ENCODE measurements around the gene EMP1.

Gene EMP1

DNA sequence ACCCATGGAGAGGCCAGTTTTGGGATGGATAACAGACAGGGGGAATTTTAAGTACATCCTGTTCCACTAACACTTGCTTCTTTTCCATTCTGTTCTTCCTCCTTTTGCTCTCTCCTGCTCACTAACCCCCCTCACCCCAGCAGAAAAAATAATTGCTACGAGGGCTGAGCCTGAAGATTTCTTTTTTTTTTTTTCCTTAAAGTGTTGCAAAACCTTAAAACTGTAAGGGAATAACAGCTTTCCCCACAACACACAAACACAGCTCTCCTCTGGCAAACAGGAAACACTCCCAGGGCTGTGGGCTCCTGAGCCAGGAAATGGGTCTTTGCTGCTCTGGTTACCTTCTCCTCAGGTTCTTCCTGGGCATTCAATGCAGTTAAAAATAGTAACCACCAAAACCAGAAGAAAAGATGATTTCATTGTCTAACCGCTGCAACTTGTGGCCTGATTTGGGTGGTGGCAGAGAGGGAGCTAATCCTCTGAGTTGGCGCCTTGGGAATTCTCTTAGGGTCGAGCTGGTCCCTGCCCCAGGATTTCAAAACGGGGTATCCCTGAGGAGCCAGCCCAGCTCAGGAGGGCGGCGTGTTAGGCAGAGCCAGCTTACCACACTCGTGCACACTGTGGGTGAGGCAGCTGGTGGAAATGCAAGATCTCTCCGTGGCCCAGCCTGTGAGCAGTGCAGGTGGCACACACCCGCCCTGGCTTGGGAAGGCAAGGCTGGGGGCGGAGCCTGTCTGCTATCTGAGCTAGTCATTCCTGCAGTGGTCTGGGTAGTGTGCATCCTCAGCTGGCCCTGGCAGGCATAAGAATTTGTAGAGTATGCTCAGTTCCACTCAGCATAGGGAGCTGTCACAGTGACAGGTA lies 17.1 kb upstream of the EMP1 start:
- H3K4me1 Mint-ChIP-seq (ENCODE audit: low read depth): peaks cover 21% of the 10 kb centered on the region
- intact Hi-C loops (cut with micrococcal nuclease): no loop called here
- no peaks in the 10 kb centered on the region for H3K36me3 Mint-ChIP-seq (ENCODE audit: low read depth)
- peaks cover 35% of the 10 kb centered on the region for H3K27me3 Mint-ChIP-seq
- no peak overlapping the region for H3K4me3 Mint-ChIP-seq
- no peak overlapping the region for H3K27ac Mint-ChIP-seq
- no peaks in the 10 kb centered on the region for H3K9me3 Mint-ChIP-seq

DNA sequence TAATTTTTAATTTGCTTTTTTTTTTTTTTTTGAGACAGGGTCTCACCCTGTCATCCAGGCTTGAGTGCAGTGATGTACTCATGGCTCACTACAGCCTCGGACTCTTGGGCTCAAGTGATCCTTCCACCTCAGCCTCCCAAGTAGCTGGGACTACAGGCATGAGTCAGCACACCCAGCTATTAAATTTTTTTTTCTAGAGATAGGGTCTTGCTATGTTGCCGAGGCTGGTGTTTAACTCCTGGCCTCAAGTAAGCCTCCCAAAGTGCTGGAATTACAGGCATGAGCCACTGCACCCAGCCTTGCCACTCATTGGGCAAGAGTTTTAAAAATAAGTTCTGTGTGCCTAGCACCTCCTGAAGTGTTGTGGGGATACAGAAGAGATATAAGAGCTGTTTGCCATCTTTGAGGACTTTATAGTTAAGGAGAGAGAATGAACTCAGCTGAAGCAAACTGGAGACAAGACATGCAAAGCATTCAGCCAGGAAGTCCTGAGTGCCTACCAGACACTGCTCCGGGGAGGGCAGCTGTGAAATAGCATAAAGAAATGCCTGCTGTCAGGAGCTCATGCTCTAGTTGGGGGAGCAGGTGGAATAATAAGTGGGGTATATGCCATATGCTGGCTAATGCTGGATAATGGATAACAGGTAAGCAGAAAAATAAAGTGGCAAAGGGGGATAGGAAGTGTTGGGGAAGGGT lies 15.0 kb upstream of the EMP1 start:
- Mint-ChIP-seq H3K36me3 (ENCODE audit: low read depth) (no peaks in the 10 kb centered on the region), H3K9me3 (no peaks in the 10 kb centered on the region), H3K4me3 (no peak overlapping the region), H3K27me3 (peaks cover 34% of the 10 kb centered on the region), H3K27ac (no peak overlapping the region), H3K4me1 (ENCODE audit: low read depth) (peaks cover 21% of the 10 kb centered on the region)
- intact Hi-C loops (cut with micrococcal nuclease): no loop called here

DNA sequence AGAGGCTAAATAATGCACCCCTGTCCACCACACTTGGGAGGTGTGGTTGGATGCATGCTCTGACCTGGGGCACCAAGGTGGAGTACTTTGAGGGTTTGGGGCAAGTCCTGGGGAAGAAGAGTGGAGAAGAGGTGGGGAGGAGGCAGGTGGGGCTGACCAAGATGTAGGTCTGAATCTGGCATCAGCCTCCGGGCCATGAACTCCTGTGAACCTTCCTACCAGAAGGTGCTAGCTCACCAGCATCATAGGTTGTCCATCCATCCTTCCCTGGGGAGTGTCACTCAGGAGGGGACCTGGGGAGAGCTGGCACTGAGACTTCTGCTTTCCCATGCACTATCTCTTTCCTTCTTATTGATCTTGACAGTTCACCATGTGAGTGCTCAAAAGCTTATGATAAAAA lies 13.6 kb upstream of the EMP1 start:
- Mint-ChIP-seq H3K4me1 (ENCODE audit: low read depth) (peaks cover 21% of the 10 kb centered on the region), H3K27ac (no peak overlapping the region)

DNA sequence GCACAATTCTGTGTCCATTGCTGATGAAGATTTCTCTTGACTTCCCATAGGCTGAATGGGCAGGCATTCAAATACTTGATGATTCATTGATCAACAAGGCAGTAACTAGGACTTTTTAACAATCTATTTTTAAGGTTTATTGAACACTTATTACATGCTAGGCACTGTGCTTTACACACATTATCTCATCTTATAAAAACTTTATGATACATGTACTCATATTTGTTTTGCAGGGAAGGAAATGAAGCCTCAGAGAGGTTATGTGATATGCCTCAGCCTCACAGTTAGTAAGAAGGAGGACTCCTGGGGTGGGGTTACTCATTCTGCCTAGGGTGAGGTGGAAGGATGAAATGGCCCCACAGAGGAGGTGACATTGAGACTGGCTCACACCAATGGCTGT lies 12.9 kb upstream of the EMP1 start:
- Mint-ChIP-seq H3K4me3 (no peak overlapping the region), H3K36me3 (ENCODE audit: low read depth) (no peaks in the 10 kb centered on the region), H3K9me3 (no peaks in the 10 kb centered on the region), H3K27me3 (peaks cover 22% of the 10 kb centered on the region), H3K4me1 (ENCODE audit: low read depth) (peaks cover 21% of the 10 kb centered on the region), H3K27ac (no peak overlapping the region)
- intact Hi-C loops (cut with micrococcal nuclease): no loop called here

More for the DNA sequence above, 13.6 kb upstream of the EMP1 start:
- Mint-ChIP-seq H3K36me3 (ENCODE audit: low read depth) (no peaks in the 10 kb centered on the region), H3K27me3 (peaks cover 26% of the 10 kb centered on the region), H3K4me3 (no peak overlapping the region), H3K9me3 (no peaks in the 10 kb centered on the region)
- intact Hi-C loops (cut with micrococcal nuclease): no loop called here

DNA sequence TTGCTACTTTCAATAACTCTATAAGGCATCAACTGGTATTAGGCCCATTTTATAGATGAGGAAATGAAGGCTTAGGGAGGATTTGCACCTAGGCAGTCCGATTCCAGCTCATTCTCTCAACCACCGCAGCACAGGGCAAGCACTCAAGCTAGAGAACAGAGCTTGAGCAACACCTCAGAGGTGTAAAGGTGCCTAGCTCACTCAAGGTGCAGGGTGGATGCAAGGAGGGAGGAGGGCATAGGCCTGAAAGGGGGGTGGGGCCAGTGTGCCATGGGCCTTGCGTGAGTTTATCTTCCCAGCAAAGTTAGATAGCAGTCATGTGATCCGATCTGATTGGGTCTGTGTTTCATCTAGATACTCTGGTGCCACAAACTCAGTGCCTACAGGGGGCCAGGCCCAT lies 10.2 kb upstream of the EMP1 start:
- no peaks in the 10 kb centered on the region for H3K9me3 Mint-ChIP-seq
- H3K27ac Mint-ChIP-seq: no peak overlapping the region
- peaks cover 6% of the 10 kb centered on the region for H3K4me1 Mint-ChIP-seq (ENCODE audit: low read depth)
- intact Hi-C loops (cut with micrococcal nuclease): no loop called here
- no peak overlapping the region for H3K4me3 Mint-ChIP-seq
- H3K27me3 Mint-ChIP-seq: peaks cover 9% of the 10 kb centered on the region
- no peaks in the 10 kb centered on the region for H3K36me3 Mint-ChIP-seq (ENCODE audit: low read depth)

DNA sequence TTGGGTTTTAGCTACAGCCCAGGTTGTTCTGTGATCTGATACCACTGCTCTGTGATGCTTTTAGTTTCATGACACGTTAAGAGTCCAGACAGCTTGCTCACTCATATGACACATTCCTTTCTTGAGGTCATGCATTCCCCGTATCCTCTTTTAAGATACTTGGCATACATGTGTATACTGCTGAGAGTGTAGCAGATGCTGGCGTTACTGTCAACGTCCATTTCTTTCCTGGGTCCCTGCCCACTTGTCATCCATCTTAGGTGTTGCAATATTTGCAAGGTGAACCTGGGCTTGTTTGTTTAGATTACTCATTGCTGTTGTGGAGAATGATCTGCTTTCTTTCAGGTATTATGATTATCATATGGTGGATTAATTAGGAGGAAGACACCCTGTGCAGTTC lies 9.1 kb upstream of the EMP1 start:
- Mint-ChIP-seq H3K4me1 (ENCODE audit: low read depth) (peaks cover 5% of the 10 kb centered on the region), H3K27ac (peak overlapping the region; percentile 11), H3K9me3 (no peaks in the 10 kb centered on the region), H3K27me3 (peaks cover 4% of the 10 kb centered on the region), H3K4me3 (no peak overlapping the region), H3K36me3 (ENCODE audit: low read depth) (no peaks in the 10 kb centered on the region)
- intact Hi-C loops (cut with micrococcal nuclease): no loop called here

DNA sequence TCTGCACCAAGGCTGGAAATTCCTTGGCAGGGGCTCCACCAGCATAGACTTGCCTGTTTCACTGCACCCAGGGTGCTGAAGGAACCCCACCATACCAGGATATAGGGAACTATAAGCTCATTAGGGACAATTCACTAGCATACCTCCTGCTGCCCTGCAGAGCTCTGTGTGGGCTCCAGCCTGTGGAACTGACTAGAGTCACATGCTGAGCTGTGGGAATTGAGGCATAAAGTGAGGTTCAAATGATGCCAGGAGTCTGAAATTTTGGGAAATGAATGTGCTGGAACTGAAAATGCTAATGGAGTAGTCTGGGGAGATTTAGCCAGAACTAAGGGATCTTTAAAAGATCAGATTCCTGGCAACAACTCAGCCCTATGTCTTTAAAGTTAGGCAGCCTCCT lies 7.3 kb upstream of the EMP1 start:
- H3K9me3 Mint-ChIP-seq: no peaks in the 10 kb centered on the region
- intact Hi-C loops (cut with micrococcal nuclease): no loop called here

DNA sequence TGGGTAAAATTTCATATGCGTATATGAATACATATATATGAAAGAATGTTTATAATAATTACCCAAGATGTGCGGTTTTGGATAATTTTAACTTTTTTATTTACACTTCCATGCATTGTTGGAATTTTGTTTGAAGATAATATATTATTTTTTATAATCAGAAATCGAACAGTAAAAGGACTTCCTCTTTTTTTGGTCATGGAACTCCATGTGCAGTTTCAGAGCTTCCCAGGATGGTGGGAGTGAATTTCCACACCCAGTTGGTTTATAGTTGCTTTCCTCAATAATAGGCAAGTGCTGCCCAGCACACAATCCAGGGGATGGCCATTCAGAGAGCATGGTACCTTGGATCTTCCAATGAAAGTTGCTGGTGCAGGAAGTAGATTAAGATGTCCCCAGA lies 6.3 kb upstream of the EMP1 start:
- Mint-ChIP-seq H3K4me3 (no peak overlapping the region), H3K36me3 (ENCODE audit: low read depth) (no peaks in the 10 kb centered on the region), H3K27me3 (peaks cover 2% of the 10 kb centered on the region), H3K9me3 (no peaks in the 10 kb centered on the region), H3K27ac (no peak overlapping the region), H3K4me1 (ENCODE audit: low read depth) (peaks cover 17% of the 10 kb centered on the region)
- intact Hi-C loops (cut with micrococcal nuclease): no loop called here

More for the DNA sequence above, 7.3 kb upstream of the EMP1 start:
- H3K4me3 Mint-ChIP-seq: no peak overlapping the region
- H3K27me3 Mint-ChIP-seq: peaks cover 2% of the 10 kb centered on the region
- no peaks in the 10 kb centered on the region for H3K36me3 Mint-ChIP-seq (ENCODE audit: low read depth)
- no peak overlapping the region for H3K27ac Mint-ChIP-seq
- H3K4me1 Mint-ChIP-seq (ENCODE audit: low read depth): peaks cover 8% of the 10 kb centered on the region

DNA sequence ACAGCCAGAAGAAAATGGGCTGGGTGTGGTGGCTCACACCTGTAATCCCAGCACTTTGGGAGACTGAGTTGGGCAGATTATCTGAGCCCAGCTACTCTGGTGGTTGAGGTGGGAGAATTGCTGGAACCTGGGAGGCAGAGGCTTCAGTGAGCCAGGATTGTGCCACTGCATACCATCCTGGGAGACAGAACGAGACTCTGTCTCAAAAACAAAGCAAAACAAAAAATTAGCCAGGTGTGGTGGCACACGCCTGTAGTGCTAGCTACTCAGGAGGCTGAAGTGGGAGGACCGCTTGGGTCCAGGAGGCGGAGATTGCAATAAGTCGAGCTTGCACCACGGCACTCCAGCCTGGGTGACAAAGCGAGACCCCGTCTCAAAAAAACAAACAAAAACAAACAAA lies 3.8 kb upstream of the EMP1 start:
- no peak overlapping the region for H3K27ac Mint-ChIP-seq
- H3K36me3 Mint-ChIP-seq (ENCODE audit: low read depth): peaks cover 11% of the 10 kb centered on the region
- intact Hi-C loops (cut with micrococcal nuclease): no loop called here
- peaks cover 38% of the 10 kb centered on the region for H3K4me1 Mint-ChIP-seq (ENCODE audit: low read depth)
- H3K9me3 Mint-ChIP-seq: no peaks in the 10 kb centered on the region
- no peak overlapping the region for H3K4me3 Mint-ChIP-seq
- peaks cover 2% of the 10 kb centered on the region for H3K27me3 Mint-ChIP-seq

DNA sequence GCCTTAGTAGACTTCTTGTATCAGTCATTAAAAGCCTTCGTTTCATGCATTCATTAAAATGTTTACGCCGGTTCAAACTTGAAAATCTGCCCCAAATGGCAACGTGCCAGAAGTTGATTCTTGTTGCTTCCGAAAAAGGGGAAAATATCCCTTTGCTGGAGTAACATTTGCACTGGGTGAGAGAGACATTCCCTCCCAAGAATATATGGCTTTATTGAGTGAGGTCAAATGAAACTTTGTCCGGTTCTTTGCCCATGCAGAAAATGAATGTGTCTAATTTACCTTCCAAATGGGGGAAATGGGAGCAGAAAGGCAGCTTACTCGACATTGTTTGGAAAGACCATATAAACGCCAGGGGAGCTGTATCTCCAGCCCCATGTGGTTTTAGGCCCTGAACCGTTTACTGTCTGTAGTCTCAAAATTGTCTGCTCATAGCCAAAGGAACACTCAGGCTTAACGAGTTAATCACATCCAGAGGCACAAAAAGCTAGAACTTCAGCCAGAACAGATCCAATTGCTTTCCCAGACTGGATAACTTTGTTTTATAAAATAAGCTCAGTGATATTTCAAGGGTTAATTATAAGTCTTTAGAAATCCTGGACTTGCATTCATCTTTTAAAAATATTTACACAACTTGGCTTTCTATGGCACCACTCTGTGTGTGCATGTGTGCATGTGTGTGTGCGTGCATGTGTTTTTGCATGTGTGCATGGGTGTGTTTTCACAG lies 2.9 kb upstream of the EMP1 start:
- peaks cover 45% of the 10 kb centered on the region for H3K4me1 Mint-ChIP-seq (ENCODE audit: low read depth)
- no peak overlapping the region for H3K27ac Mint-ChIP-seq
- intact Hi-C loops (cut with micrococcal nuclease): no loop called here
- no peak overlapping the region for H3K4me3 Mint-ChIP-seq
- H3K9me3 Mint-ChIP-seq: no peaks in the 10 kb centered on the region
- peaks cover 14% of the 10 kb centered on the region for H3K36me3 Mint-ChIP-seq (ENCODE audit: low read depth)
- peaks cover 2% of the 10 kb centered on the region for H3K27me3 Mint-ChIP-seq

GRCh38 chr12:13194401-13195110 lies 2.0 kb upstream of the EMP1 start:
- Mint-ChIP-seq H3K4me1 (ENCODE audit: low read depth) (peaks cover 54% of the 10 kb centered on the region), H3K27ac (peak overlapping the region; percentile 40), H3K9me3 (no peaks in the 10 kb centered on the region), H3K27me3 (peaks cover 2% of the 10 kb centered on the region), H3K36me3 (ENCODE audit: low read depth) (peaks cover 14% of the 10 kb centered on the region), H3K4me3 (no peak overlapping the region)
- intact Hi-C loops (cut with micrococcal nuclease): no loop called here

- Mint-ChIP-seq H3K36me3 (ENCODE audit: low read depth) (peaks cover 14% of the 10 kb centered on the region), H3K9me3 (no peaks in the 10 kb centered on the region), H3K27ac (peak overlapping the region; percentile 86), H3K27me3 (peaks cover 2% of the 10 kb centered on the region), H3K4me3 (no peak overlapping the region), H3K4me1 (ENCODE audit: low read depth) (peaks cover 61% of the 10 kb centered on the region)
- intact Hi-C loops (cut with micrococcal nuclease): no loop called here
Observed at GRCh38 chr12:13195250-13195649, 1.3 kb upstream of the EMP1 start.

DNA sequence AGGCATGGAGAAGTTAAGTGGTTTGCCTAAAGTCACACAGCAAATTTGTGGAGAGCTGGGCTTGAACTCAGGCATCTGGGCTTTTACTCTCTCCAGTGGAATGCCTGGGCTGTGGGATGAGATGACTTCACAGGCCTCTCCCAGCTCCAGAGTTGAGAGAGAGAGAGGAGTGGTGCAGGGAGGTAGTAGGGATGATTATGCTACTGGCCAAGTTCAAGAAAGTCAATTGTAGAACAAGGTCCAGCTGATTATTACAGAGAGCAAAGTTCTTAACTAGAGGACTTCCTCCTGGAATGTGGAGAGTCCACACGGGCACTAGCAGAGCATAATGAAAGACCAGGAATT lies 769 bp upstream of the EMP1 start:
- peaks cover 66% of the 10 kb centered on the region for H3K4me1 Mint-ChIP-seq (ENCODE audit: low read depth)
- intact Hi-C loops (cut with micrococcal nuclease): loop anchor here (1.0 kb wide), 2 partner anchors 96 to 195 kb away; partner anchors contain the start of gene HEBP1
- no peaks in the 10 kb centered on the region for H3K9me3 Mint-ChIP-seq
- H3K27ac Mint-ChIP-seq: peak overlapping the region; percentile 86
- H3K4me3 Mint-ChIP-seq: no peak overlapping the region
- H3K36me3 Mint-ChIP-seq (ENCODE audit: low read depth): peaks cover 18% of the 10 kb centered on the region
- peaks cover 2% of the 10 kb centered on the region for H3K27me3 Mint-ChIP-seq

Data from dendritic cell treated with granulocyte-macrophage colony-stimulating factor and Interleukin-4, amounts not matched to agents 40 ng/mL and 50 ng/mL, for 4 days (primary cell).